NK-92 (cell line): ENCODE data around the gene LOC101059915.

Experiments used
- DNase-seq: peaks from one replicate; lab custom pipeline; 2025; ENCODE audit not compliant: unreplicated experiment; lab: John Stamatoyannopoulos, UW

Gene LOC101059915

GRCh38 chrX:71667328-71668247 lies at the start of gene LOC101059915:
TSS of gene LOC101059915 (plus strand) at chrX:71667546.
- DNase-seq = no peak

DNA sequence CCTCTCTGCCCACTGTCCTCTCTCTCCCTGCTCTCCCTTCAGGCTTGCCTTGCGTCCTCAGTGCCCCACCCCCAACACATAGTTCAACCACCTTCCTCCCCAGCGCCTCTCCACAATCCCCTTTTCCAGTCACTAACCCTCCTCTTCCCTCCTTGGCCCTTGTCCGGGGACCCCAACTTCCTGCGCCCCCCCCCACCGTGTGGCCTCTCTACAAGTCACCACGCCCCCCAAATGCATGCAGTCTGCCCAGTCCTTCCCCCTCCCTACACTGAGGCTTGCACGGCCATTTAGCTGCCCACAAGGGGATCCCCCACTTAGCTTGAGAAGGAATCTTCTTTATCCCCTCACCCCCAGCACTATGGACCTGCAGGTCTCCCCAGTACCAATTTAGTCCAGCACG lies 49.6 kb upstream of the LOC101059915 start:
- no peak for DNase-seq

GRCh38 chrX:71618303-71618721 lies 49.0 kb upstream of the LOC101059915 start, which contains the start of gene CXCR3:
TSS of gene CXCR3 (minus strand) at chrX:71618511. CDS start at chrX:71618449, 62 bp downstream.
- no peak for DNase-seq

- DNase-seq = no peak
Measured at GRCh38 chrX:71618787-71619186, 48.6 kb upstream of the LOC101059915 start.

- no peak for DNase-seq
Measured at GRCh38 chrX:71619193-71619592, 48.2 kb upstream of the LOC101059915 start.

DNA sequence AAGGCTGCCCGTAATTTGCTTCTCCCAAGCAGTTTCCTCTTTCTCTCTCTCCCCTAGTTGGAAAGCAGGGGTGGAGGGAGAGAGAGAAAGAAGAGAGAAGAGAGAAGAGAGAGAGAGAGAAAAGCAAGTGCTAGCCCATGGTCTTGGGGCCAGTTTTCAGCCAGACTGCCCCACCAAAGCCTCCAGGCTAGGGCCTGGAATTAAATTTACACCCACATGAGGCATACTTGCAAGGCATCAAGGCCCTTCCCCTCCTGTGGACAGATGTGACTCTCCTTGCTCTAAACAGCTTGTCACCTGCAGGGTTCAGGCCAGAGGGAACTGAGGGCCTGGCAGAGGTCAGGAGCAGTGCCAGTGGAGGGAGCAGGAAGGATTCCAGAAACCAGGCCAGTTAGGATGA lies 47.4 kb upstream of the LOC101059915 start:
- DNase-seq = no peak

DNA sequence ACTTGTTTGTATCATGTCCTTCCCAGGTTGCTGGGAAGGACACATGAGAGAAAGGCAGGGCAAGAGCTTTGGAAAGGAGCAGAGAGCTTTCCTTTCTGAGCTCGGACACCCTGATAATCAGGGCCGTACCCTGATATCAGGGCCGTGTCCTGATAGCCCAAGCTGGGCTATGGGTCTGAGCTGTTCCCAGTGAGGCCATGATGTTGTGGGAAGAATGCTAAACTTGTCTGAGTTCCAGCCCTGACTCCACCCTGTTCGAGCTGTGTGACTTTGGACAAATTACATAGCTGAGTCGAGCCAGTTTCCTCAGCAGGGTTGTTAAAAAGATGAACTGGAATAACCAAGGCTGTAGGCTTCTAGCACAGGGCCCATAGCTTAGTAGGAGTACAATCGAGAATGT lies 45.7 kb upstream of the LOC101059915 start:
- DNase-seq = no peak

DNA sequence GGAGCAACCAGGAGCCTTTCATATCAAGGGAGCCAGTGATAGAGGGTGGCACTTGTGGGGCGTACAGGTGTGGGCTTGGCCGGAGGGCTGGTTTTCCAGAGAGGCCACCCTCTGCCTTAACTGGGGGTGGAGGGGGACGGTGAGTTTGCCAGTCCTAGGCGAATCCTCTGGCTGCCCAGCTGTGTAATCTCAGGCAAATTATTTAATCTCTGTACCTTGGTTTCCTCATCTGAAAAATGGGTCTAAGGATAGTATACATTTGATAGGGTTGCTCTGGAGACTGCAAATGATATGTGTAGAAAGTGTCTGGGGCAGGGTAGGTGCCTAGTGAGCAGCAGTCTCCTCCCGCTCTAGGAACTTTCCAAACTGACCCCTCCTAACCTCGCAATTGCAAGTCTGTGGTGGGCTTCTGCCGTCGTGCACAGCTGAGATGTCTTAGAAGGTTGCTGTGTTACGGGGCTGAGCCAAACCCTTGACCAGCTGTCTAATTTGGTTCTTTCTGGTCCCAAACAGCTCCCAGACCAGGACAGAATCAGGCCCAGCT lies 45.2 kb upstream of the LOC101059915 start:
- DNase-seq = no peak

GRCh38 chrX:71622576-71623450 lies 44.5 kb upstream of the LOC101059915 start:
- DNase-seq = no peak

- DNase-seq = no peak
Measured at GRCh38 chrX:71623714-71624113, 43.6 kb upstream of the LOC101059915 start.

GRCh38 chrX:71625471-71625870 lies 41.9 kb upstream of the LOC101059915 start:
- DNase-seq = no peak

DNA sequence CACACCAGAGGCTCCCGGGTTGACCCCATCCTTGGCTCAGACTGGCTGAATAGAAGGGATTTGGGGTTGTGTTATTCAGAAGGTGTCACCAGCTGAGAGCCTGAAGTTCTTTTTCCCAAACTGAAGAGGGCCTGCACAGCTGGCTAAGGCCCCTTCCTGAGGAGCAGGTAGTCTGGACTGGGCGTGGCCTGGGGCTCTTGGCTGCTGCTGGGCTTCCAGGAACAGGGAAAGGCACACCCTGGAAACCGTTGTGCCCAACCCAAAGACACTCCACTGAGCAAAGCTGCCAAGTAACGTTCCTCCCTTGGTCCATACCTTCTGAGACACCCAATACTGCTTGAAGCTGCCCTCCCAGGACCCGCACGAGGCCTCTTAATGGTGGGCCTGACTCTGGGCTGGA lies 40.8 kb upstream of the LOC101059915 start:
- DNase-seq = no peak

DNA sequence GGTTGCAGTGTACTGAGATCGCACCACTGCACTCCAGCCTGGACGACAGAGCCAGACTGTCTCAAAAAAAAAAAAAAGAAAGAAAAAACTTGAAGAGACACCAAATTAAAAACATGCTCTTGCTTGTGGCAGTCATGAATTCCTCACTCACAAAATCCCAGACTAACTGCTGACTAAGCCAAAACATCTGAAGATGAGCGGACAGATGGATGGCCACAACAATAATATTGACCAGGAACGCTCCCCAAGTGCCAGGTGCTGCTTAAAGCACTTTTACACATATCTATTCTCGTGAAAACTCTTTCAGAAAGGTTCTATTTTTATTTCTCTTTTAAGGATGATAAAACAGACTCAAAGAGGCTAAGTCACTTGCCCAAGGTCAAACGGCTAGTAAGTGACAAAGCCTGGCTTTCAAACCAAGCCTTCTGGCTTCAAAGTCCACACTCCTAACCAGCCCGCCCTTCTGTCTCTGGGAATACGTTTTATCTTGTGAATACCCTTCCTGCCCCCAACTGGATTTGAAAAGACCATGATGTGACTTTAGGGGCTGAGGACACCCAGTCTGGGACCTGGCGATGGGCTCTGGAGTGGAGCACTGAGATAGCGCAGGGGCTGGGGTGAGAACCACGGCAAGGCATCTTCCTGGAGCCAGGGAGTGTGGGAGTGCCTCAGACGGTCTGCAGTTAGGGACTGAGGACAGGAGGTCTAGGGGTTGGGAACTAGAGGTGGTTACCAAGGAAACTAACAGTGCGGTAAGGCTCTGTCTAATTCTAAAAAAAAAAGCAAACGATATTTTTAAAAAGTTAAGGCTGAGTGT lies 39.5 kb upstream of the LOC101059915 start:
- DNase-seq = no peak

- DNase-seq = no peak
Measured at GRCh38 chrX:71629467-71629866, 37.9 kb upstream of the LOC101059915 start.

GRCh38 chrX:71632923-71633657 lies 34.3 kb upstream of the LOC101059915 start:
- no peak for DNase-seq

GRCh38 chrX:71634366-71634765 lies 33.0 kb upstream of the LOC101059915 start:
- no peak for DNase-seq

DNA sequence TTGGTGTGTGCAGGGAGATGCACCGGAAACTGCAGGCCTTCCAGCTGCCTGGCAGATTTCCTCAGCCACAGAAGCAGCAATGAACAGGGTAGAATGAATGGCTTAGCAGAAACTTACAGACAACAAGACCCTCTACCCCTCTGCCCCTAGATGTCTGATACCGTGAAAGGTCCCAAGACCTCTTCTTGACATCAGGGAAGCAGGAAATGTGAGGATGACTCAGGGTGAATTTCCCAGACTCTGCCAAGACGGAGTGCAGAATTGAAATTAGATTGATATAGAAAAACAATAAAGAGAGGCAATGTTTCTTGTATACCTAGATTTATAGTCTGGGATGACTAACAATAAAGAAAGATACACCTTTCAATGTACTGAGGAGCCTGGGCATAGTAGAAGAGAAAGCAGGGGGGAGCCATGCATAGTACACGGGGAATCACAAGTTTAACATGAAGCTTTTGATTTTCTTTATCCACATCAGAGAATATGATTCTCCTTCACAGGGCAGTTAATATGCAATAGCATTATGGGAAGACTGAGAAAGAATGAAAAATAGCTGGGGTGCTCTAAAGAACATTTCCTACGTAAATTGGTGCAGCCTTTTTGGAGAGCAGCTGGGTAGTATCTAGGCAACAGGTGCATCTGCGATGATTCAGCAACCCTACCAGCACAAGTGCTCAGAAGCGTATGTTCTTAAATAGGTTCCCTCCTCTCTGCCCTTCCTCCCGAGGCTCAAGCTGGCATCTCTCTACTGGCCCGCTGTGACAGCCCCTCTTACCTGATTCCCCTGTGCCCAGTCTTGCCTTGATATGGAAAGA lies 30.7 kb upstream of the LOC101059915 start:
- DNase-seq = no peak

DNA sequence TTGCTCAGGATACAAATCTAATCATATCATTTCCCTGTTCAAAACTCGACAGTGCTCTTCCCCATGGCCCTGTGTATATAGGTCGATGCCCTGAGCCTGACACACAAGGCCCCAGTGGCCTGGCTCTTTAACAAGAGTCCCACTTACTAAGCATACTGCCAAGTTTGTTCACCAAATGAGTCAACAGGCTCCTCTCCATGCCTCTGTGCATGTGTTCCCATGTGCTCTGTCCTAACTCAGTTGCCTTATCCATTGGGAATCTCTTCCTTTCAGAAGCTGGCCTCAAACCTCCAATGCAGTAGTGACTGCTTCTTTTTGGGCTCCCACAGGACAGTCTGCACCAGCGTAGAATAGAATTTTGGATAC lies 30.1 kb upstream of the LOC101059915 start:
- DNase-seq = no peak

- no peak for DNase-seq
Measured at GRCh38 chrX:71637848-71638247, 29.5 kb upstream of the LOC101059915 start.
